Liver (tissue), 9 donors: ENCODE results near the gene MYOF. TPM values are rescaled to one million over a fixed set of nuclear protein-coding genes. Genes with fewer than 3 reads are reported as not detected.

Experiments used
- DNase-seq: peaks from one replicate; pipeline ENCODE4 v3.0.0-alpha.2; 2017; ENCODE audit warnings: low spot score
- H3K27ac ChIP-seq, 2 donors: one replicate each; pipeline ENCODE4 v1.7.0; 2013; ENCODE audit warnings: inconsistent platforms in 2 of 2, low read length in 2 of 2, control low read depth in 1 of 2, low read depth in 1 of 2, mild to moderate bottlenecking in 1 of 2
- H3K27me3 ChIP-seq, 4 donors: one replicate each; pipeline versions ENCODE4 v1.6.1 to v1.7.0; 2013; ENCODE audit warnings: low read length in 3 of 4, inconsistent platforms in 1 of 4, mild to moderate bottlenecking in 1 of 4, moderate library complexity in 1 of 4; ENCODE audit not compliant: control insufficient read depth in 4 of 4, insufficient read depth in 4 of 4
- H3K36me3 ChIP-seq, 4 donors: one replicate each; pipeline versions ENCODE4 v1.6.1 to v1.7.0; 2013; ENCODE audit warnings: low read length in 3 of 4, mild to moderate bottlenecking in 3 of 4, low read depth in 1 of 4, moderate library complexity in 1 of 4; ENCODE audit not compliant: control insufficient read depth in 4 of 4, insufficient read depth in 3 of 4
- H3K4me1 ChIP-seq, 4 donors: one replicate each; pipeline versions ENCODE4 v1.6.1 to v1.7.0; 2013; ENCODE audit warnings: low read length in 3 of 4, mild to moderate bottlenecking in 3 of 4, moderate library complexity in 1 of 4; ENCODE audit not compliant: control insufficient read depth in 4 of 4, insufficient read depth in 4 of 4
- H3K4me3 ChIP-seq, 3 donors: one replicate each; pipeline versions ENCODE4 v1.6.1 to v1.7.0; 2013; ENCODE audit warnings: low read length in 3 of 3, control low read depth in 1 of 3, low read depth in 1 of 3, mild to moderate bottlenecking in 1 of 3
- H3K9ac ChIP-seq, 2 donors: one replicate each; pipeline ENCODE4 v1.7.0; 2013; ENCODE audit warnings: low read length in 2 of 2, mild to moderate bottlenecking in 2 of 2, moderate library complexity in 2 of 2, control low read depth in 1 of 2, low read depth in 1 of 2
- H3K9me3 ChIP-seq, 4 donors: one replicate each; pipeline versions ENCODE4 v1.6.1 to v1.7.0; 2013; ENCODE audit warnings: low read length in 3 of 4; ENCODE audit not compliant: control insufficient read depth in 4 of 4
- GABPA ChIP-seq, 2 donors: IDR thresholded peaks in 1 of 2; conservative IDR thresholded peaks in 1 of 2; 2 replicates each; pipeline ENCODE4 v1.6.1; 2016; ENCODE audit warnings: antibody characterized with exemption in 2 of 2, mild to moderate bottlenecking in 1 of 2, moderate library complexity in 1 of 2
- NR2F2 ChIP-seq: IDR thresholded peaks from 2 replicates; pipeline ENCODE4 v1.6.1; 2016; ENCODE audit warnings: antibody characterized with exemption
- RAD21 ChIP-seq, 2 donors: IDR thresholded peaks; 2 replicates each; pipeline ENCODE4 v1.6.1; 2016; ENCODE audit warnings: antibody characterized with exemption in 2 of 2, mild to moderate bottlenecking in 2 of 2
- WGBS: extraction: QIAGEN DNeasy Blood & Tissue Kit; methylation state at CpG from one replicate; pipeline ENCODE4 v1.1.7; 2013; 5-methylcytosine and 5-hydroxymethylcytosine counted together
- polyA plus RNA-seq, 2 donors: library from polyadenylated mRNA; stranded (reverse) in 1 of 2; unstranded in 1 of 2; fragments of 200-250 nt in 1 of 2; fragments of >200 nt in 1 of 2; fragmentation: Nextera tagmentation in 1 of 2; extraction: Ambion mirVana in 1 of 2; gene quantifications; one replicate each; pipeline versions ENCODE4 v1.2.1 to v1.2.3, GENCODE V29; 2013 to 2015
- total RNA-seq, 2 donors: library from RNA; depleted of rRNA; stranded (reverse); fragments of >200 nt; gene quantifications; one replicate each; pipeline ENCODE4 v1.2.3, GENCODE V29; 2014
- TF ChIP-seq, protein P1 (sequence below): IDR thresholded peaks from 2 replicates; pipeline ENCODE4 v1.6.1; 2016; ENCODE audit warnings: antibody characterized with exemption, mild to moderate bottlenecking
- TF ChIP-seq, protein P2 (sequence below): IDR thresholded peaks from 2 replicates; pipeline ENCODE4 v1.6.1; 2016; ENCODE audit warnings: antibody characterized with exemption
- TF ChIP-seq, protein P3 (sequence below): IDR thresholded peaks from 2 replicates; pipeline ENCODE4 v1.6.1; 2016; ENCODE audit warnings: antibody characterized with exemption
- TF ChIP-seq, protein P4 (sequence below): IDR thresholded peaks from 2 replicates; pipeline ENCODE4 v1.6.1; 2016; ENCODE audit warnings: antibody characterized with exemption
- donor health status: healthy.
- donor health status: healthy.
- donor health status: healthy.
- donor health status: healthy.
- donor health status: healthy.

Gene MYOF
- total and polyA plus RNA-seq, 4 donors, result 0.89 to 5.7 (median 3.2) TPM

DNA sequence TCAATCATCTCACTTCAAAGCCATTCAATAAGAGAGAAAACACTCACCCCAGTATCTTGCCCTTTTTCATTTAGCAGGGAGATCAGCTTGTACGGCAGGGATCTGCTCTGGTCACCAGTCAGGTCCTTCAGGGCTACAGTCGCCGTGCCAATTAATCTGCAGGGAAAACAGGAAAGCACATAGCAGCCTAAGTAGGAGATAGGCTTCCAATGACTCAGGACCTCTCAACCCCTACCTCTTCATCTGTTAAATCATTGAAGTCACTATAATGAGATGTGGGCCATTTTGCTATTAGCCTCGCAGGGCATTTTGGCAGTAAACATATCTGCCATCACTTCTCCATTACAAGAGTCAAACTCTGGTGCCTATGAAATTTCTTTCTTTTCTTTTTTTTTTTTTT, 50.8 kb downstream of the MYOF start (continued):
- TF ChIP-seq, protein P1, sequence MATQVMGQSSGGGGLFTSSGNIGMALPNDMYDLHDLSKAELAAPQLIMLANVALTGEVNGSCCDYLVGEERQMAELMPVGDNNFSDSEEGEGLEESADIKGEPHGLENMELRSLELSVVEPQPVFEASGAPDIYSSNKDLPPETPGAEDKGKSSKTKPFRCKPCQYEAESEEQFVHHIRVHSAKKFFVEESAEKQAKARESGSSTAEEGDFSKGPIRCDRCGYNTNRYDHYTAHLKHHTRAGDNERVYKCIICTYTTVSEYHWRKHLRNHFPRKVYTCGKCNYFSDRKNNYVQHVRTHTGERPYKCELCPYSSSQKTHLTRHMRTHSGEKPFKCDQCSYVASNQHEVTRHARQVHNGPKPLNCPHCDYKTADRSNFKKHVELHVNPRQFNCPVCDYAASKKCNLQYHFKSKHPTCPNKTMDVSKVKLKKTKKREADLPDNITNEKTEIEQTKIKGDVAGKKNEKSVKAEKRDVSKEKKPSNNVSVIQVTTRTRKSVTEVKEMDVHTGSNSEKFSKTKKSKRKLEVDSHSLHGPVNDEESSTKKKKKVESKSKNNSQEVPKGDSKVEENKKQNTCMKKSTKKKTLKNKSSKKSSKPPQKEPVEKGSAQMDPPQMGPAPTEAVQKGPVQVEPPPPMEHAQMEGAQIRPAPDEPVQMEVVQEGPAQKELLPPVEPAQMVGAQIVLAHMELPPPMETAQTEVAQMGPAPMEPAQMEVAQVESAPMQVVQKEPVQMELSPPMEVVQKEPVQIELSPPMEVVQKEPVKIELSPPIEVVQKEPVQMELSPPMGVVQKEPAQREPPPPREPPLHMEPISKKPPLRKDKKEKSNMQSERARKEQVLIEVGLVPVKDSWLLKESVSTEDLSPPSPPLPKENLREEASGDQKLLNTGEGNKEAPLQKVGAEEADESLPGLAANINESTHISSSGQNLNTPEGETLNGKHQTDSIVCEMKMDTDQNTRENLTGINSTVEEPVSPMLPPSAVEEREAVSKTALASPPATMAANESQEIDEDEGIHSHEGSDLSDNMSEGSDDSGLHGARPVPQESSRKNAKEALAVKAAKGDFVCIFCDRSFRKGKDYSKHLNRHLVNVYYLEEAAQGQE, result no peak
- TF ChIP-seq, protein P2, sequence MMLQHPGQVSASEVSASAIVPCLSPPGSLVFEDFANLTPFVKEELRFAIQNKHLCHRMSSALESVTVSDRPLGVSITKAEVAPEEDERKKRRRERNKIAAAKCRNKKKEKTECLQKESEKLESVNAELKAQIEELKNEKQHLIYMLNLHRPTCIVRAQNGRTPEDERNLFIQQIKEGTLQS, result no peak

DNA sequence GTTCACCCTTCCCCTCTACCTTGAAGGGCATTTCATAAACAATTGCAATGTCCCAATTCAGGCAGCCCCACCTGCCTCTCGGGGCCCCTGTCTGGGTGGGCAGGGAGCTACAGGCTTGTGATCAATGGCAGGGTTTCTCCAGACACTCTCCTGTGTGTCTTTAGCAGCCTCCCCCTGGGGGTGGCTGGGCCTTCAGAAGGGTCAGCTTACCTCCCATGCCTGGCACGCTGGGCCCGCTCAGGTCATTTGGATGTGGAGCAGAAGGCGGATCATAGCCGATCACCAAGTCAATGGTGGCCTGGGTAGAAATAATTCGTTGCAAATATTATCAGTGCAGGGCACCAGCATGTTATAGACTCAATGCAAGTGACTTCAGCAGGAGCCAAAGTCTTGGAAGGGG, 56.3 kb downstream of the MYOF start:
- TF ChIP-seq RAD21 (IDR thresholded peaks at IDR 0.05) (no peak), GABPA (IDR thresholded peaks at IDR 0.05 in 1 of 2, conservative IDR thresholded peaks at IDR 0.05 in 1 of 2) (no peak)
- TF ChIP-seq, protein P3, sequence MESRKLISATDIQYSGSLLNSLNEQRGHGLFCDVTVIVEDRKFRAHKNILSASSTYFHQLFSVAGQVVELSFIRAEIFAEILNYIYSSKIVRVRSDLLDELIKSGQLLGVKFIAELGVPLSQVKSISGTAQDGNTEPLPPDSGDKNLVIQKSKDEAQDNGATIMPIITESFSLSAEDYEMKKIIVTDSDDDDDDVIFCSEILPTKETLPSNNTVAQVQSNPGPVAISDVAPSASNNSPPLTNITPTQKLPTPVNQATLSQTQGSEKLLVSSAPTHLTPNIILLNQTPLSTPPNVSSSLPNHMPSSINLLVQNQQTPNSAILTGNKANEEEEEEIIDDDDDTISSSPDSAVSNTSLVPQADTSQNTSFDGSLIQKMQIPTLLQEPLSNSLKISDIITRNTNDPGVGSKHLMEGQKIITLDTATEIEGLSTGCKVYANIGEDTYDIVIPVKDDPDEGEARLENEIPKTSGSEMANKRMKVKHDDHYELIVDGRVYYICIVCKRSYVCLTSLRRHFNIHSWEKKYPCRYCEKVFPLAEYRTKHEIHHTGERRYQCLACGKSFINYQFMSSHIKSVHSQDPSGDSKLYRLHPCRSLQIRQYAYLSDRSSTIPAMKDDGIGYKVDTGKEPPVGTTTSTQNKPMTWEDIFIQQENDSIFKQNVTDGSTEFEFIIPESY, result no peak
- TF ChIP-seq, protein P2, result no peak
- 94% methylated on average over 6 of the region's 6 CpGs for WGBS
- H3K27me3 ChIP-seq, result no peaks in the 10 kb centered on the region
- DNase-seq, result no peak
- no peak overlapping the region for H3K4me3 ChIP-seq
- H3K27ac ChIP-seq, result no peak overlapping the region
- peaks cover 0 to 11% (median 1%) of the 10 kb centered on the region in 4 donors for H3K4me1 ChIP-seq
- H3K9me3 ChIP-seq, result no peaks in the 10 kb centered on the region
- H3K9ac ChIP-seq, result no peak overlapping the region
- H3K36me3 ChIP-seq, result no peaks in the 10 kb centered on the region

DNA sequence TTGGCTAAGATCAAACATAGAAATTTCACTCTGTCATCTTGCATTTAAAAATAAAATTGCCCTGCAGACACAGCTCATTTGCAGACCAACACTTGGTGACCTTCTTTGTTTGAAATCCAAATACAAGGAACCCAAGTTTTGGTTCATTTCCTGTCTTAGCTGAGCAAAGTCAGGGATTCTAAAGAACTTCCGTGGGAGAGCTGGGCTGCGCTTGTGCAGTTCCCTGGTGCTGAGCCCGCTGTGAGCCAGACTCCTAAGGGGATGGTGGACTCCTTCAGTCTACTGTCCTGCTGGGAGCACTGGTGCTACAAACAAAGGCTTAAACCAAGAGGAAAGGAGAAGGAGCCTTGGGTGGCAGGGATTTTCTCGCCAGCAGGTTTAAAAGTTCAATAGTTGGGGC, 60.0 kb downstream of the MYOF start:
- Histone ChIP-seq H3K27ac (no peak overlapping the region), H3K27me3 (no peaks in the 10 kb centered on the region), H3K36me3 (no peaks in the 10 kb centered on the region), H3K4me3 (no peak overlapping the region), H3K4me1 (peaks cover 0 to 6% (median 1%) of the 10 kb centered on the region in 4 donors), H3K9ac (no peak overlapping the region), H3K9me3 (no peaks in the 10 kb centered on the region)
- DNase-seq, result no peak
- WGBS, result 68% methylated on average over 4 of the region's 4 CpGs
- TF ChIP-seq RAD21 (IDR thresholded peaks at IDR 0.05) (no peak), NR2F2 (peak; percentile 63)
- TF ChIP-seq, protein P4, sequence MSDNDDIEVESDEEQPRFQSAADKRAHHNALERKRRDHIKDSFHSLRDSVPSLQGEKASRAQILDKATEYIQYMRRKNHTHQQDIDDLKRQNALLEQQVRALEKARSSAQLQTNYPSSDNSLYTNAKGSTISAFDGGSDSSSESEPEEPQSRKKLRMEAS, result no peak
